Ramos (cell line): ENCODE data around the gene GTF2F1.
"Not testable (repeated sequence)": the region's sequence is repeated elsewhere in the genome, so short reads cannot be mapped to it uniquely, and the experiment has no call there.

Source experiments
- in situ Hi-C: fragments of 300-500 bp; cut with MboI; formaldehyde crosslinking; loops from one replicate; pipeline ENCODE4 v1.14.3; 2022; ENCODE audit warnings: low sequenced_read_pairs; ENCODE audit not compliant: unreplicated experiment

The GTF2F1 gene

DNA sequence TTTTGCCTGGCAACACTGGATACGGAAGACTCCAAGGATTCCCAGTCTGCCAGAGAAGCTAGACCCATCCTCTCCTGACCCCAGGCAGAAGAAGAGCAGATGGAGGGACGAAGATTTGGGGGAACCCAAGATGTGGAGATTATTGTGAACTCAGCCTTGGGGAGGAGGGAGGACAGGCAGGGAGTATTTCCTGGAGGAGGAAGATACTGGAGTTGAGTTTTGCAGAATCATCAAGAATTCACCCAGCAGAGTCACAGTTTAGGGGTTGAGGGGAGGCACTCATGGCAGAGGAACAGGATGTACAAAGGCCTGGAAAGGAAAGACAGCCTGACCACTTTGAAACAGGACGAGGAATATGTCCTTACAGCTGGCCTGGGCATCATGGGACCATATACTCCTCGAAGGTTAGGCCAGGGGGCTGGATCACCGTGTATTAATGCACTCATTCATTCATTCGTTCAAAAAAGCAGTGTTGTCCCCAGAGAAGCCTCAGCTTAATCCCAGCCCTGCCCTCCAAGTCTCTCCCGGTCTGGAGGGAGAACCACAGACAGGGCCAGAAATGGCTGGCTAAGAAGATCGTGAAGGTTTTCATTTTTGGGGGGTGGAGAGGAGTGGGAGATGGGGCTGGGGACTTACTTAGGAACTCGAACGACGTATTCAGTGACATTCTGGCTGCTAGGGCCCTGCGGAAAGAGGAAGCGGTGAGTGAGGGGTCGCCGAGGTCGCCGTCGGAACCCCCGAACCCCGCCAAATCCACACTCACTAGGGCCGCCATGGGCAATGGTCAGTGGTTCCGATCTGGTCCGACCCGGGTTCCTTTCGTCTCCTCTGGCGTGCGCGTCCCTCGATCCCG is 517 bp downstream of the GTF2F1 start:
- in situ Hi-C loops, result no loop called here

DNA sequence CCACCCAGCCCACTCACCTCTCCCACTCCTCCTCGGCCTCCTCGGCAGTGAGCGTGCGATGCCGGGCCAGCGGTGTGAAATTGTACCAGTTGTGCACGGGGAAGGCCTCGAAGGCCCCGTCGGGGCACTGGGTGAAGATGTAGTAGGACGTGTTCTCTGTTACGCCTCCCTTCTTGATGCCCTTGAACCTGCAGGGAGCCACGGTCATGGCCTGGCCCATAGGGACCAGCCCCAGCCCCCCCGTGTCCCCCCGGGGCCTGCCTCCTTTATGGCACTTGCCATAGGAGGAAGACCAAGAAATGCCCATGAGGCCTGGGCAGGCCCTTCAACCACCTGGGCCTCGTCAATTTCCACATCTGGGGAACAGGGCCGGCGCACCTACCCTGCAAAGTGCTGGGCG is 5.6 kb downstream of the GTF2F1 start:
- in situ Hi-C loops, result no loop called here

DNA sequence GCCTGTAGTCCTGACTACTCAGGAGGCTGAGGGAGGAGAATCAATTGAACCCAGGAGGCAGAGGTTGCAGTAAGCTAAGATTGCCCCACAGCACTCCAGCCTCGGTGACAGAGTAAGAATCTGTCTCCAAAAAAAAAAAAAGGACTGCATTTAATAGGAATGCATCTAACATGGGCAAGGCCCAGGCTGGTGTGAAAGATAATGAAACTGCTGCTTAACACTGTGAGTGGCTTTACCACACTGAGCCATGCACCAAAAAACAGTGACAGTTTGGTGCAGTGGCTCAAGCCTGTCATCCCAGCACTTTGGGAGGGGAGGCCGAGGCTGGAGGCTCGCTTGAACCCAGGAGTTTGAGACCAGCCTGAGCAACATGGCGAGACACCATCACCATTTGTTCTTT is 8.6 kb downstream of the GTF2F1 start:
- in situ Hi-C loops, result no loop called here

DNA sequence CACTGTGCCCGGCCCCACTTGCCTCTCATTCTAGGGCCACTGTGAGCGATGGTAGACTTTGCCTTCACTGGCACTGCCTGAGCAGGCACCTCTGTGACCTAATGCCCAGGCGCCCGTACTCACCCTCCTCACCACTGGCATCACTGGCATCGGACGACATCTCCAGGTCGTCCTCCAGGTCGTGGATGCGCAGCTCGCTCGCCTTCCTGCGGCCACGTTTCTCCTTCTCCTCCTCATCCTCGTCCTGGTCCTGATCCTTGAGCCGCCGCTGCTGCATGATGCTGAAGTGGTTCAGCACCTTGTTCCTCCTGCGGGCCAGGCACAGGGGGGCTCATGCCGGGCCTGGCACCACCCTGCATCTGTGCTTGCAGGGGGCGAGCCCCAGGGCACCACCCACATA is 9.8 kb downstream of the GTF2F1 start:
- in situ Hi-C loops, result no loop called here

DNA sequence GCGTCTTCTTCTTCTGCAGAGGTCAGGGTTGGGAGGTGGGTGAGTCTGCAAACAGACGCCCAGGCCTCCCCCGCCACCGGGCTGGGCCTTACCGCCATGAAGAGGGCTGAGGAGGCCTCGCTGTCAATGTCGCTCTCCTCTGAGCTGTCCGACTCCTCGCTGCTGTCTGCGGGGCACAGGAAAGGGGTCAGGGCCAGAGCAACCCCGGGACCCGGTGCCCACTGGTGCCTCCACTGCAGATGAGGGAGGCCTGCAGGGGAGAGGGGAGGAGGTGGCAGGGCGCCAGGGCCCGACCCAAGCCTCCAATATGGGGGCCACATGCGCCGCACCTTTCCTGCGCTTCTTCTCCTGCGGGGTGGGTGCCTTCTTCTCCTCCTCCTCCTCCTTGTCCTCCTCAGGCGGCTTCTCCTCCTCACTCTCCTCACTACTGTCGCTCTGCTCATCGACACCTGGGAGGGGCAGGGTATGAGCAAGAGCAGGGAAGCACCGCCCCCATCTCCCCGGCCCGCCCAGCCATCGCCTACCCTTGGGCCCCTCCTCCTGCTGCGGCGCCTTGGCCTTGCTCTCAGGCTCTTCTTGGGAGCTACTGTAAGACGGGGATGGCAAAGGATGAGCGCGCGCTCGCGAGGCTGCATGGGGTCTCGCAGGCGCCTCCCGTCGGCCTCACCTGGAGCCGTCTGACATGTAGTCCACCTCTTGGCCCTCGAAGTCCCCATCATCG is 11.8 kb downstream of the GTF2F1 start:
- in situ Hi-C loops, result no loop called here

DNA sequence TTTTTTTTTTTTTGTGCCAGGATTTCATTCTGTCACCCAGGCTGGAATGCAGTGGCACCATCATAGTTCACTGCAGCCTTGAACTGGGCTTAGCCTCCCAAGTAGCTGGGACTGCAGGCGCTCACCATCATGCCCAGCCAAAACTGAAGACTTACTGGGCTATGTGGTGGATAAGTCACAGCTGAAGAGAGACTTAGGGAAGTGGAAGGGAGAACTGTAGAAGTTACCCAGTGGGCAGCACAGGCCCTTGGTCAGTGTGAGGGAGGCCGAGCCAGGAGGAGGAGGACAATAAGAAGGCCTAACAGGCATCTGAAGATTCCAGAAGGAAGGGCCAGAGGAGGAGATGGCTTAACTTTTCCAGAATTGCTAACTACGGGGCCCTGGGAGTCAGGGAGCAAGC is 13.2 kb downstream of the GTF2F1 start:
- in situ Hi-C loops, result no loop called here

DNA sequence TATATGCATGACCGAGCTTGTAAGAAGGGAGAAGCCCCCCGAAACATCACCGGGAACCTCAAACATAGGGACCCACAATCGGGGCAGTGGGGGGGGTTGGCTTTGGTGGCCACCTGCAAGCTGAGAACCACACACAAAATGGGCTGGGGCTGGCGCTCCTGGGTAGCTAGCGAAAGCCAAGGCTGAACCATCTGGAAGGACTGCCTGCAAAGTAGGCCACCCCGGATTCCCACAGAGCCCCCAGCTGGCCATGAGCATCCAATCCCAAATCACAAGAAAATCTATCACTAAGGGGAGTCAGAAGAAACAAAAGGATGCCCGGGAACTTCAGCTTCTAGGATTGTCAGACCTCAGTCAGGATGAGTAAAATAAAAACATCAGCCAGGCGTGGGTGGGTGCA is 14.5 kb downstream of the GTF2F1 start:
- in situ Hi-C loops, result no loop called here

DNA sequence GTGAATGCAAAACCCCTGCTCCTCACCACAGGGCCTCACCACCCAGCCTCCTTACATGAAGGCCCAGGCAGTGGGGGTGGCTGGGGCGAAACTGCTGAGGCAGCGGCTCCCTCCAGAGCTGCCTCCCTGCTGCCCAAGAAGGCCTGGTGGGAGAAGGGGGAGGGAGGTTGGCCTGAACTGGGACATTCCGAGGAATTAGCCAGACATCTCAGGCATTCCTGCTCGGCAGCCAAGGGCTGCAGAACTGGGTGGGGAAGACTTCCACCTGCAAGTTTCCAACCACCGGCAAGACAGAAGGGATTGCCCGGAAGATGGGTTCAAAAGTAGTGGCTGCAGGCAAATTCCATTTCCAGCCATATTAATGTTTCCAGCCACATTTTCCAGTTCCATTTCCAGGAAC is 14.9 kb downstream of the GTF2F1 start:
- in situ Hi-C loops, result no loop called here

DNA sequence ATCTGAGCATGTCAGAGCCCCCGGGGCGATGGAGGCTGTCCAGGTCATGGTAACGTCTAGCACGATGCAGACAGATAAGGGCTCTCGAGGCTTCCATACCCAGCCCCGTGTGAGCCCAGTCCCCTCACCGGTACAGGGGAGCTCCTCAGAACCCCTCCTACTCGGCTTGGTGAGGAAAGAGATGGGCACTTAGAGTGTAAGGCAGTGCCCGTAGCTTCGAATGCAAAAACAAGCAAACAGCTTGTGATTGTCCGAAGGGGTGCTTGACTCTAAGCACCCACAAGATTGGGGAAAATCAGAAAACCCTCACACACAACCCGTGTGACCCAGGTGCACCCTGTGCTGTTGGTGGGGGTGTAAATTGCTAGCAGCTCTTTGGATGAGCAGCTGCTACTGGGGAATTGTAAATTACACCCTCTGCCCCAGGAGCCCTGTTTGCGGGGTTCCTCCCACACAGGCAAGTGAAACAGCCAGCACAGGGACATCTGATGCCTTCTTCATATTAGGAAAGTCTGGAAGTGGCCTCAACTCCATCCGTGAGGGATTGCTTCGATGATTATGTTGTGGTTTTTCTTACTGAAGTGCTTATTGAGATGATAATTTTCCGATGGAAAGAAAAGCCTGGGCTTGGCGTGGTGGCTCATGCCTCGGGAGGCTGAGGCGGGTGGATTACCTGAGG is 16.3 kb downstream of the GTF2F1 start:
- in situ Hi-C loops, result no loop called here

DNA sequence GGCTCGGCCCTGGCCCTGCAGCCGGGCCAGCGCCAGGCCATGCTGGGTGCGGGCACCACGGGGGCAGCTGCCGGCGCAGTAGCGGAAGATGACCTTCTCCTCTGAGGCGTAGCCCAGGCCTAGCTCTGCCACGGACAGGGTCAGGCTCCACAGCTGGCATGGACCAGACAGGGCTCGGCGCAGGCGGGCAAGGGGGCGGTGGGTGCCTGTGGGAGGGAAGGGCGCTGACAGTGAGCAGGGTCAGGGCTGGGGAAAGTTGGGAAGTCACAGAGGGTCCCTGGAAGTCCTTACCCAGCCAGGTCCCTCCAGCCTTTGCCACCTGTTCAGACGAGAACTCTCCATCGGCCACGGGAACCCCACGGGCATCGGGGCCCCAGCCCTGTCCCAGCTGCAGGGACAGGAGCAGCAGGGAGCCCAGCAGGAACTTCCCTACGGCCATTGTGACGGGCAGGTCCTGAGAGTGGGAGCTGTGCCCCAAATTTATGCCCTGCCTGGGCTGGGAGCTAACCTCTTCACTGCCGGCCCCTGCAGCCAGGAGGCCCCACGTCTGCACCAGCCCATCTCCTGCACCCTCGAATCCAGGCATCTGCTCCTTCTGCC is 17.5 kb downstream of the GTF2F1 start, which contains the start of gene PSPN:
TSS of gene PSPN (minus strand) at position 523 of the 600 bp plus-strand sequence. CDS start at position 439, 84 bp downstream.
- in situ Hi-C loops, result no loop called here

DNA sequence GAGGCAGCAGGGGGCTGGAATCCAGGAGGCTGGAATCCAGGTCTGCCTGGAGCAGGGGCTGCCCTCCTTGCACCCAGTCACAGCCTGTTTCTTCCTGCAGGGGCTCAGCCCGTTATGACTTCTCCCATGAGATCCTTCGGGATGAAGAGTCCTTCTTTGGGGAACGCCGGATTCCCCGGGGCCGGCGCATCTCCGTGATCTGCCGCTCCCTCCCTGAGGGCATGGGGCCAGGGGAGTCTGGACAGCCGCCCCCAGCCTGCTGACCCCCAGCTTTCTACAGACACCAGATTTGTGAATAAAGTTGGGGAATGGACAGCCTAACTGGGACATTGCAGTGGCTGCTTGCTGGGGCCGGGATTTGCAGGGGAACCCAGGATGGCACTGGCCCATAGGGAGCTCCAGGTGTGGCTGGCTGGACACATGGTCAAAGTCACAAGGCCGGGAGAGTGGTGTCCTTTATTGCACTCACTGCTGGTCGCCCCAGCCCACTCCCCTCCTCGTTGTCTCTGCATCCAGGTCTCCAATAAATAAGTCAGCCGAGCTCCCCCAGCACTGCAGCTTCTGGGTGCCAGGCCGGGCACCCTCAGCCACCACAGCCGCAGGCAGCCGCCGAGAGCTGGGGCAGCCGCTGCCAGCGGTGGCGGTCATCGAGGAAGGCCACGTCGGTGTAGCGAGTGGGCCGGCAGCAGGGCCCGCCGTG is 18.1 kb downstream of the GTF2F1 start:
- in situ Hi-C loops, result no loop called here

DNA sequence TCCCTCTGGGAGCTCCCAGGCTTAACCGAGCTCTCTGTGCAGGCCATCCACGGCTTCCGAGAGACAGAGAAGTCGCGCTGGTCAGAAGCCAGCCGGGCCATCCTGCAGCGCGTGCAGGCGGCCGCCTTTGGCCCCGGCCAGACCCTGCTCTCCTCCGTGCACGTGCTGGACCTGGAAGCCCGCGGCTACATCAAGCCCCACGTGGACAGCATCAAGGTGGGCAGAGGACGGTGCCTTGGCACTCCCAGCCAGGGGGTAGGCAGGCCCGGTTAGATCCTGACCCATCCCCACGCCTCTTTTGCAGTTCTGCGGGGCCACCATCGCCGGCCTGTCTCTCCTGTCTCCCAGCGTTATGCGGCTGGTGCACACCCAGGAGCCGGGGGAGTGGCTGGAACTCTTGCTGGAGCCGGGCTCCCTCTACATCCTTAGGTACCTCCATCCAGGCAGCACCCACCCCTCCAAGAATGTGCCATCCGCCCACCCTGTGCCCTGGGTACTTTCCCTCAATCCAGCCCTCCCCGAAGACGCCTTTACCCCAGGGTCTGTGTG is 18.7 kb downstream of the GTF2F1 start:
- in situ Hi-C loops, result no loop called here

DNA sequence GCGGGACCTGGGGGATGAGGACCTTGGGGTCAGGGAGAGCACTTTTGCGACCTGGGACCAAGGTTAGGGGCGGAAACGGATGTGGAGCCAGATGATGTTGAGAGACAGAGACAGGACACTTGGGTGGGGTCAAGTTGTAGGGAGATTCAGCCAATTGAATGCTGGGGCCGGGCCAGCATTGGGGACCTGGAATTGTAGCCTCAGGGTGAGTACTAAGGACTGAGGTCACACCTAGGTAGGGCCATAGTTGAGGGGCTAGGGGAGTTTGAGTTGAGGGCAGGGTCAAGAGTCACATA is 19.2 kb downstream of the GTF2F1 start:
- in situ Hi-C loops, result no loop called here

DNA sequence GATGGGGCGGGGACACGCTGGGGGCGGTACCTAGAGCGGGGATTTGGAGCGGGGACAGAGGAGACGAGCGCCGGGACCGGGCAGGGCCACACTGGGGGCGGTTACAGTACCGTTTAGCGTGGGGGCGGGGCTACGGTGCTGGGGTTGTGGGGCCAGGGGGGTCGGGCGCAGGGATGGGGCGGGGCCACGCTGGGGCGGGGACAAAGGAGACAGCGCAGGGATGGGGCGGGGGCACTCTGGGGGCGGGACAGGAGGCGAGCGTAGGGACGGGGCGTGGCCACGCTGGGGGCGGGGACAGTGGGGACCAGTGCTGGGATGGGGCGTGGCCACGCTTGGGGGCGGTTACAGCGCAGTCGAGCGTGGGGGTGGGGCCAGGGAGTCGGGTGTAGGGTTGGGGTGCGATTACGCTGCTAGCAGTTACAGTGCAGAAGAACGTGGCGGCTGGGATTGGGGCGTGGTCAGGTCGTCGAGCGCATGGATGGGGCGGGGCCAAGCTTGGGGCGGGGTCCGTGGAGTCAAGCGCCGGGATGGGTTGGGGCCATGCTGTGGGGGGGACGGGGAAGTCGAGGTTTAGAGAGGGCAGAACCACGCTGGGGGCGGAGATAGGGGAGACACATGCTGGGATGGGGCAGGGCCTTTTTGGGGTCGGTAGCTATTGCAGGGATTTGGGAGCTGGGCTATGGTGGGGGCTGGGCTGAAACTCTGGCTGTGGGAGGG is 19.7 kb downstream of the GTF2F1 start:
- in situ Hi-C loops, result no loop called here

DNA sequence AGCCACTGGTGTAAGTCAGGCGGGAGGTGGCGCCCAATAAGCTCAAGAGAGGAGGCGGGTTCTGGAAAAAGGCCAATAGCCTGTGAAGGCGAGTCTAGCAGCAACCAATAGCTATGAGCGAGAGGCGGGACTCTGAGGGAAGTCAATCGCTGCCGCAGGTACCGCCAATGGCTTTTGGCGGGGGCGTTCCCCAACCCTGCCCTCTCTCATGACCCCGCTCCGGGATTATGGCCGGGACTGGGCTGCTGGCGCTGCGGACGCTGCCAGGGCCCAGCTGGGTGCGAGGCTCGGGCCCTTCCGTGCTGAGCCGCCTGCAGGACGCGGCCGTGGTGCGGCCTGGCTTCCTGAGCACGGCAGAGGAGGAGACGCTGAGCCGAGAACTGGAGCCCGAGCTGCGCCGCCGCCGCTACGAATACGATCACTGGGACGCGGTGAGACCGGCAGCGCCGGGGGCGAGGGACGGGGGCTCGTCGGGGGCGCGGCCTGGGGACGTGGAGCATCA is 20.3 kb downstream of the GTF2F1 start, which contains the start of gene ALKBH7:
TSS of gene ALKBH7 (plus strand) at position 201 of the 502 bp plus-strand sequence. CDS start at position 228, 27 bp downstream.
- in situ Hi-C loops, result no loop called here

DNA sequence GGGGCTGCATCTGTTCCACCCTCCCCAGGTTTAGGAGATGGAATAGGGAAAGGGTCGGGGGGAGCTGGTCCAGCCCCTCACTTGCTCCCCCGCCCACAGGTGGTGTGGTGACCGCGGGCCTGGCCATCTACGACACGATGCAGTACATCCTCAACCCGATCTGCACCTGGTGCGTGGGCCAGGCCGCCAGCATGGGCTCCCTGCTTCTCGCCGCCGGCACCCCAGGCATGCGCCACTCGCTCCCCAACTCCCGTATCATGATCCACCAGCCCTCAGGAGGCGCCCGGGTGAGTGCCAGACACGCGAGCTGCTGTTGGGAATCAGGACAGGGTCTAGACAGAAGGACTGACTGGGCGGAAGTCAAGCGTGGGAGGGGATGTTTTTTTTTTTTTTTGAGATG is 28.6 kb downstream of the GTF2F1 start:
- in situ Hi-C loops, result no loop called here

DNA sequence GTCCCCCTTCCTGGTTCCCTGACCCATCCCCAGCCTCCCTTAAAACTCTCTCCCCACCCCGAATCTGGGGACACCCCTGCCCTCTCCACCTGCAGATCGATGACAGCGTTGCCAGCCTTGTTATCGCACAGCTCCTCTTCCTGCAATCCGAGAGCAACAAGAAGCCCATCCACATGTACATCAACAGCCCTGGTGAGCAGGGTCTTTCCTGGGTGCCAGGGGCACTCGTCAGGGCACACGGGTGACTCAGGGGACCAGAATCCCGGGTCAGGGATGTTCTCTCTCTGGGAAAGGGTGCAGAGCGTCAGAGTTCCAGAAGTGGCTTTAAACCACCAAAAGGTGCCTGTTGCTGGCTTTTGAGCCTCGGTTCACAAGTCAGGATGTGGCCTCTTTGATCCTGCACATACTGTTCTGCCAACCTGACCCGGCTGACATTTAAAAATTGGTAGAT is 30.6 kb downstream of the GTF2F1 start:
- in situ Hi-C loops, result no loop called here

DNA sequence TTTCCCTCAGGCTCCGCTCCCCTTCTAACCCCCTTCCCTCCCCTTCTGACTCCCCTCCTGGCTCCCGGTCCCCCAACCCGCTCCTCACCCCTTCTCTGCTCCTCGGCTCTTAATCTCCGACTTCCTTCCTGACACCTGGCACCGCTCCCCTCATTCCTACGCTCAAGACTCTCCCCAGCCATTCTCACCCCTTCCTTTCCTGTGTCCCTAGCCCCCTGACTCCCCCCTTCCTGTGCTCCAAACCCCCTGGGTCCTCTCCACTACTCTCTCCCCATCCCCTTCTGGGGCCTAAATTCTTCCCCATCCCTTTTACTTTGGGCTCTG is 31.0 kb downstream of the GTF2F1 start:
- in situ Hi-C loops, result no loop called here

DNA sequence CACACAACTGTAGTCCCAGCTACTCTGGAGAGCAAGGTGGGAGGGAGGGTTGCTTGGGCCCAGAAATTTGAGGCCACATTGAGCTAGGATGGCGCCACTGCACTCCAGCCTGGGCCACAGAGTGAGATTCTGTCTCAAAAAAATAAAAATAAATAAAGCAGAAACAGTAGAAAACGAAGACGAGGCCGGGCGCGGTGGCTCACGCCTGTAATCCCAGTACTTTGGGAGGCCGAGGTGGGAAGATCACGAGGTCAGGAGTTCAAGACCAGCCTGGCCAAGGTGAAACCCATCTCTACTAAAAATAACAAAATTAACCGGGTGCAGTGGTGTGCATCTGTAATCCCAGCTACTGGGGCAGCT is 32.1 kb downstream of the GTF2F1 start:
- in situ Hi-C loops, result not testable (repeated sequence)
